Upper lobe of left lung (tissue), 4 donors: ENCODE data around the gene RNF5.

Experiments
- POLR2A ChIP-seq, 4 donors: fragments of 450-650 bp; IDR thresholded peaks; one replicate each; pipeline ENCODE4 v1.5.1; 2016 to 2017; ENCODE audit warnings: antibody characterized with exemption in 4 of 4, mild to moderate bottlenecking in 2 of 4
- POLR2AphosphoS5 ChIP-seq, 2 donors: sonication (generic); formaldehyde crosslinking; IDR thresholded peaks; one replicate each; pipeline ENCODE4 v1.5.1; 2017; ENCODE audit warnings: antibody characterized with exemption in 2 of 2
- TF ChIP-seq, protein P1 (sequence below), 6 experiments: fragments of 450-650 bp in 4 of 6; fragments of 200-600 bp in 2 of 6; sonication (generic) in 2 of 6; IDR thresholded peaks; one replicate each; pipeline ENCODE4 v1.5.1; 2016 to 2019; ENCODE audit warnings: antibody characterized with exemption in 6 of 6

GRCh38 chr6:32181148-32181702 lies 3.0 kb downstream of the RNF5 start:
- TF ChIP-seq POLR2AphosphoS5 (IDR thresholded peaks at IDR 0.05) (no peak), POLR2A (IDR thresholded peaks at IDR 0.05) (no peak)
- TF ChIP-seq, protein P1, sequence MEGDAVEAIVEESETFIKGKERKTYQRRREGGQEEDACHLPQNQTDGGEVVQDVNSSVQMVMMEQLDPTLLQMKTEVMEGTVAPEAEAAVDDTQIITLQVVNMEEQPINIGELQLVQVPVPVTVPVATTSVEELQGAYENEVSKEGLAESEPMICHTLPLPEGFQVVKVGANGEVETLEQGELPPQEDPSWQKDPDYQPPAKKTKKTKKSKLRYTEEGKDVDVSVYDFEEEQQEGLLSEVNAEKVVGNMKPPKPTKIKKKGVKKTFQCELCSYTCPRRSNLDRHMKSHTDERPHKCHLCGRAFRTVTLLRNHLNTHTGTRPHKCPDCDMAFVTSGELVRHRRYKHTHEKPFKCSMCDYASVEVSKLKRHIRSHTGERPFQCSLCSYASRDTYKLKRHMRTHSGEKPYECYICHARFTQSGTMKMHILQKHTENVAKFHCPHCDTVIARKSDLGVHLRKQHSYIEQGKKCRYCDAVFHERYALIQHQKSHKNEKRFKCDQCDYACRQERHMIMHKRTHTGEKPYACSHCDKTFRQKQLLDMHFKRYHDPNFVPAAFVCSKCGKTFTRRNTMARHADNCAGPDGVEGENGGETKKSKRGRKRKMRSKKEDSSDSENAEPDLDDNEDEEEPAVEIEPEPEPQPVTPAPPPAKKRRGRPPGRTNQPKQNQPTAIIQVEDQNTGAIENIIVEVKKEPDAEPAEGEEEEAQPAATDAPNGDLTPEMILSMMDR (IDR thresholded peaks at IDR 0.05) = no peak
